ENCODE data around the gene BCL2L11.

Gene BCL2L11

GRCh38 chr2:111138839-111139238 lies 18.1 kb downstream of the BCL2L11 start:
- TF ChIP-seq CTCF (IDR thresholded peaks at IDR 0.05; ENCODE audit: low read depth, low read length) = no peak
- H3K9me3 ChIP-seq = no peaks in the 10 kb centered on the region
- H3K36me3 ChIP-seq = peaks cover 3% of the 10 kb centered on the region; the same call in 1 of the 2 replicates
- H3K27me3 ChIP-seq = no peaks in the 10 kb centered on the region
- no peak overlapping the region for H3K4me3 ChIP-seq (ENCODE audit: low read depth, low read length)
- no peak for DNase-seq
- no peaks in the 10 kb centered on the region for H3K4me1 ChIP-seq

GRCh38 chr2:111139637-111140317 lies 19.1 kb downstream of the BCL2L11 start:
- Histone ChIP-seq H3K4me3 (ENCODE audit: low read depth, low read length) (no peak overlapping the region), H3K4me1 (no peaks in the 10 kb centered on the region), H3K9me3 (no peaks in the 10 kb centered on the region), H3K36me3 (peaks cover 3% of the 10 kb centered on the region; the same call in 1 of the 2 replicates), H3K27me3 (no peaks in the 10 kb centered on the region)
- no peak for DNase-seq
- no peak for TF ChIP-seq CTCF (IDR thresholded peaks at IDR 0.05; ENCODE audit: low read depth, low read length)

GRCh38 chr2:111140815-111141214 lies 20.1 kb downstream of the BCL2L11 start:
- Histone ChIP-seq H3K36me3 (peaks cover 3% of the 10 kb centered on the region; the same call in 1 of the 2 replicates), H3K4me3 (ENCODE audit: low read depth, low read length) (no peak overlapping the region), H3K27me3 (no peaks in the 10 kb centered on the region), H3K4me1 (no peaks in the 10 kb centered on the region), H3K9me3 (no peaks in the 10 kb centered on the region)
- no peak for TF ChIP-seq CTCF (IDR thresholded peaks at IDR 0.05; ENCODE audit: low read depth, low read length)
- no peak for DNase-seq

- no peaks in the 10 kb centered on the region for H3K27me3 ChIP-seq
- no peak for DNase-seq
- H3K36me3 ChIP-seq = peaks cover 3% of the 10 kb centered on the region; the same call in 1 of the 2 replicates
- TF ChIP-seq CTCF (IDR thresholded peaks at IDR 0.05; ENCODE audit: low read depth, low read length) = no peak
- no peaks in the 10 kb centered on the region for H3K9me3 ChIP-seq
- H3K4me3 ChIP-seq (ENCODE audit: low read depth, low read length) = no peak overlapping the region
- H3K4me1 ChIP-seq = peaks cover 3% of the 10 kb centered on the region; the same call in 1 of the 2 replicates
Observed at GRCh38 chr2:111142101-111142500, 21.4 kb downstream of the BCL2L11 start.

GRCh38 chr2:111143107-111143842 lies 22.6 kb downstream of the BCL2L11 start:
- H3K4me1 ChIP-seq = peaks cover 6% of the 10 kb centered on the region; the same call in 1 of the 2 replicates
- H3K36me3 ChIP-seq = peaks cover 3% of the 10 kb centered on the region; the same call in 1 of the 2 replicates
- no peak for TF ChIP-seq CTCF (IDR thresholded peaks at IDR 0.05; ENCODE audit: low read depth, low read length)
- H3K27me3 ChIP-seq = no peaks in the 10 kb centered on the region
- no peaks in the 10 kb centered on the region for H3K9me3 ChIP-seq
- H3K4me3 ChIP-seq (ENCODE audit: low read depth, low read length) = no peak overlapping the region
- no peak for DNase-seq

GRCh38 chr2:111143843-111144198 lies 23.1 kb downstream of the BCL2L11 start:
- H3K4me3 ChIP-seq (ENCODE audit: low read depth, low read length) = no peak overlapping the region
- no peaks in the 10 kb centered on the region for H3K9me3 ChIP-seq
- H3K4me1 ChIP-seq = peaks cover 6% of the 10 kb centered on the region; the same call in 1 of the 2 replicates
- no peak for TF ChIP-seq CTCF (IDR thresholded peaks at IDR 0.05; ENCODE audit: low read depth, low read length)
- DNase-seq = no peak
- peaks cover 3% of the 10 kb centered on the region; the same call in 1 of the 2 replicates for H3K36me3 ChIP-seq
- H3K27me3 ChIP-seq = no peaks in the 10 kb centered on the region
